Vagina (tissue), 2 donors: ENCODE data around the gene CTSD. TPM values are rescaled to one million over a fixed set of nuclear protein-coding genes. Genes with fewer than 3 reads are reported as not detected.
A peak's percentile ranks its signal among the peaks of the same experiment; 100 is the strongest.
"Not testable (repeated sequence)": the region's sequence is repeated elsewhere in the genome, so short reads cannot be mapped to it uniquely, and the experiment has no call there.

ENCODE experiments used
- DNase-seq, 2 donors: peaks; one replicate each; pipeline ENCODE4 v3.0.0-alpha.2; 2017; ENCODE audit errors: extremely low spot score in 2 of 2
- H3K27ac ChIP-seq: fragments of 200-600 bp; sonication (generic); one replicate; pipeline ENCODE4 v1.5.1; 2019
- H3K27me3 ChIP-seq: fragments of 200-600 bp; sonication (generic); one replicate; pipeline ENCODE4 v1.5.1; 2019
- H3K36me3 ChIP-seq, 2 donors: fragments of 200-600 bp; sonication (generic); one replicate each; pipeline ENCODE4 v1.5.1; 2017 to 2019
- H3K4me1 ChIP-seq: fragments of 200-600 bp; sonication (generic); one replicate; pipeline ENCODE4 v1.5.1; 2019
- H3K4me3 ChIP-seq, 2 donors: fragments of 200-600 bp; sonication (generic); 1 replicate in 1 of 2; 2 replicates in 1 of 2; pipeline ENCODE4 v1.5.1; 2016 to 2019
- H3K9me3 ChIP-seq: fragments of 200-600 bp; sonication (generic); one replicate; pipeline ENCODE4 v1.5.1; 2019
- POLR2A ChIP-seq, 2 donors: fragments of 450-650 bp; IDR thresholded peaks; one replicate each; pipeline ENCODE4 v1.6.1; 2017; ENCODE audit warnings: antibody characterized with exemption in 2 of 2, mild to moderate bottlenecking in 2 of 2, moderate library complexity in 2 of 2
- POLR2AphosphoS5 ChIP-seq, 2 donors: sonication (generic); formaldehyde crosslinking; IDR thresholded peaks; one replicate each; pipeline ENCODE4 v1.9.0; 2017; ENCODE audit warnings: antibody characterized with exemption in 2 of 2, mild to moderate bottlenecking in 2 of 2, low read depth in 1 of 2; ENCODE audit not compliant: insufficient read depth in 1 of 2
- intact Hi-C: fragments of 100-400 bp; cut with DNase I; formaldehyde crosslinking; loops from one replicate; pipeline ENCODE4 v1.15.1; 2023
- total RNA-seq: library from RNA; depleted of rRNA; stranded (reverse); fragments of >200 nt; gene quantifications from one replicate; pipeline ENCODE4 v1.2.3, GENCODE V29; 2016
- TF ChIP-seq, protein P1 (sequence below), 3 experiments: fragments of 450-650 bp in 2 of 3; fragments of 200-600 bp in 1 of 3; sonication (generic) in 1 of 3; IDR thresholded peaks; one replicate each; pipeline ENCODE4 v1.5.1; 2017 to 2019; ENCODE audit warnings: antibody characterized with exemption in 3 of 3, mild to moderate bottlenecking in 2 of 3, moderate library complexity in 2 of 3

Gene CTSD
- 508 TPM for total RNA-seq

DNA sequence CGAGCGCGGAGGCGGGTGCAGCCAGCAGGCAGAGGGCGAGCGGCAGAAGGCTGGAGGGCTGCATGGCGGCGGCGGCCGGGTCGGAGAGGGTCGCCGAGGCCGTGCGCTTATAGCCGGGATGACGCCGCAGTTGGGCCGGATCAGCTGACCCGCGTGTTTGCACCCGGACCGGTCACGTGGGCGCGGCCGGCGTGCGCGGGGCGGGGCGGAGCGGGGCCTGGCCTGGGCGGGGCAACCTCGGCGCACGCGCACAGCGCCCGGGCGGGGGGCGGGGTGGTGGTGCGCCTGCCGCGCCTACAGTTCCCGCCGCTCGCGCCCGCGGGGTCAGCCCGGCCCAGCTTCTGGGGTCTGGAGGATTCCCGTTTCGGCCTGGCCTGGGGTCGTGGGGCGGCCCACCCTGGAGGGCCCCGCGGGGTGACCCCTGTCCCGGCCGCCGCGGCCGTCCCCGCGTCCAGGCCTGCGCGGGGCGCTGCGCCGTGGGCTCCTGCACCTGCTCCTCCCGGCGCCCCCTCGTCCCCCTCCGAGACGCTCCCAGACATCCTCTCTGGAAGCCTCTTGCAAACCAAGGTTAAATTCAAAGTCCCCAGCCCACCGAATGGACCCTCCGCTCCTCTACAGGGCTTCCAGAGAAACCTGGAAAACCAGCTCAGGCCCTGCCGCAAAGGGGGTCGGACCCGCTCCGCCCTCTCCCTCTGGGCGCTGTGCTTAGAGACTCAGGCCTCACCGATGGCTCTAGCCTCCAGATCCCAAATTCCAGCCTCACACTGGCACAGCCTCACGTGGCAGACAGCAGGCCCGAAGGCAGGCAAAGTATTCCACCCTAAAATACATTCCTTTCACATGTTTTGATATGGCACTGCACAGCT, at the start of gene CTSD:
TSS of gene CTSD (minus strand) at position 132 of the 866 bp plus-strand sequence. CDS start at position 64, 68 bp downstream.
- no peak for DNase-seq
- Histone ChIP-seq H3K27me3 (no peaks in the 10 kb centered on the region), H3K9me3 (no peaks in the 10 kb centered on the region), H3K4me1 (peaks cover 62% of the 10 kb centered on the region), H3K27ac (peak within 1 kb of the TSS; percentile 95), H3K4me3 (peak within 1 kb of the TSS; percentile 86 to 95), H3K36me3 (peaks cover 0 to 25% of the 10 kb centered on the region in 2 donors)
- TF ChIP-seq POLR2A (IDR thresholded peaks at IDR 0.05) (peak in 1 of 2 donors; percentile 42), POLR2AphosphoS5 (IDR thresholded peaks at IDR 0.05; ENCODE audit: insufficient read depth in 1 of 2, low read depth in 1 of 2) (peak in 1 of 2 donors; percentile 39)
- TF ChIP-seq, protein P1, sequence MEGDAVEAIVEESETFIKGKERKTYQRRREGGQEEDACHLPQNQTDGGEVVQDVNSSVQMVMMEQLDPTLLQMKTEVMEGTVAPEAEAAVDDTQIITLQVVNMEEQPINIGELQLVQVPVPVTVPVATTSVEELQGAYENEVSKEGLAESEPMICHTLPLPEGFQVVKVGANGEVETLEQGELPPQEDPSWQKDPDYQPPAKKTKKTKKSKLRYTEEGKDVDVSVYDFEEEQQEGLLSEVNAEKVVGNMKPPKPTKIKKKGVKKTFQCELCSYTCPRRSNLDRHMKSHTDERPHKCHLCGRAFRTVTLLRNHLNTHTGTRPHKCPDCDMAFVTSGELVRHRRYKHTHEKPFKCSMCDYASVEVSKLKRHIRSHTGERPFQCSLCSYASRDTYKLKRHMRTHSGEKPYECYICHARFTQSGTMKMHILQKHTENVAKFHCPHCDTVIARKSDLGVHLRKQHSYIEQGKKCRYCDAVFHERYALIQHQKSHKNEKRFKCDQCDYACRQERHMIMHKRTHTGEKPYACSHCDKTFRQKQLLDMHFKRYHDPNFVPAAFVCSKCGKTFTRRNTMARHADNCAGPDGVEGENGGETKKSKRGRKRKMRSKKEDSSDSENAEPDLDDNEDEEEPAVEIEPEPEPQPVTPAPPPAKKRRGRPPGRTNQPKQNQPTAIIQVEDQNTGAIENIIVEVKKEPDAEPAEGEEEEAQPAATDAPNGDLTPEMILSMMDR (IDR thresholded peaks at IDR 0.05): no peak
- intact Hi-C loops: loop anchor here (5.0 kb wide), 1 partner anchor 497 kb away; no protein-coding TSS in a partner anchor

DNA sequence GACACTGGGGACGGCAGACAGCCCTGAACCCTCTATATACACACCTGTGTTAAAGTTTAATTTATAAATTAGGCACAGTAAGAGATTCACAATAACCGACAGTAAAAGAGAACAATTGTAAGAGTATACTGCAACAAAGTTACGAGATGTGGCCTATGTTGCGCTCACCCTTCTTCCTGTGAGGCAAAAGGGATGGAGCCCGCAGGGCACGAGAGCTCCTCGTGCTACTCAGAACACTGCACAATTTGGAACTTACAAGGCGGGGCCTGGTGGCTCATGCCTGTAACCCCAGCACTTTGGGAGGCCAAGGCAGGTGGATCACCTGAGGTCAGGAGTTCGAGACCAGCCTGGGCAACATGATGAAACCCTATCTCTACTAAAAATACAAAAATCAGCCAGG, 49.6 kb upstream of the CTSD start:
- H3K4me3 ChIP-seq, H3K36me3 ChIP-seq, H3K9me3 ChIP-seq, H3K4me1 ChIP-seq, H3K27me3 ChIP-seq, DNase-seq, H3K27ac ChIP-seq, intact Hi-C loops: not testable (repeated sequence)

DNA sequence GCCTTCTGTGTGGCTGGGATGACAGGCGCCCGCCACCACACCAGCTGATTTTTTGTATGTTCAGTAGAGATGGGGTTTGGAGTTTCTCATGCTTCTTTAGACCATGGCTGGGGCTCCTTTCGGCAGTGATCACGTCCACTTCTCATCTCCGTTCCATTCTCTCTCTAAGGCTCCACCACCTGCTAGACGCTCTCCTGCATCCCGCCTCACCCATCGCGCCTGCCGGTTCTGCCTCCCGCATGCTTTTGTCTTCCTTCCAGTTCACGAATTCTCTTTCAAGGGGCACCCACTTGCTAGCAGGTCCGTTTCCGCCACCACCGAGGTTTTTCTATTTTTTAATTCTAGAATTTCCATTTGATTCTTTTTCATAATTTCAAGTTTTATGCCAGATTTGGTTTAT, 49.1 kb upstream of the CTSD start:
- intact Hi-C loops: no loop called here

DNA sequence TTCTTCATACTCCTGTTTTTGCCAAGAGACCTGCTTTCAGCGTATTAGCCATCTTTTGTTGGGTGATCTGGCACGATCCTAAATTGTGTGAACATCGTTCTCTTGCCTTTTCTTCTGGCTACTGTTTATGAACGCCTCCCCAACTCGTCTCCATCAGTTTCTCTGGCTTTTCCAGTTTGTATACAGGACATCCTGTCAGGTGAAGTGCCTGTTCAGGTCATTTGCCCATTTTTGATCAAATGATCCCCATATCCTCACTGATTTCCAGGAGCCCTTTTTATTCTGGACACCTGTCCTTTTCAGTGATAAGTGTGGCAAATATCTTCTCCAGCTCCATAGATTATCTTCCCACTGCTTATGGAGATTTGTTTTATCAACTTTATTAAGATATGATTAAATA, 48.5 kb upstream of the CTSD start:
- Histone ChIP-seq H3K9me3 (no peaks in the 10 kb centered on the region), H3K36me3 (no peaks in the 10 kb centered on the region), H3K4me3 (no peak overlapping the region), H3K27ac (no peak overlapping the region), H3K27me3 (no peaks in the 10 kb centered on the region), H3K4me1 (no peaks in the 10 kb centered on the region)
- TF ChIP-seq POLR2A (IDR thresholded peaks at IDR 0.05): no peak
- no peak for TF ChIP-seq POLR2AphosphoS5 (IDR thresholded peaks at IDR 0.05; ENCODE audit: insufficient read depth in 1 of 2, low read depth in 1 of 2)
- TF ChIP-seq, protein P1 (IDR thresholded peaks at IDR 0.05): no peak
- DNase-seq: no peak
- intact Hi-C loops: no loop called here

More for the DNA sequence above, 49.1 kb upstream of the CTSD start:
- no peaks in the 10 kb centered on the region for H3K27me3 ChIP-seq
- H3K4me1 ChIP-seq: no peaks in the 10 kb centered on the region
- no peak overlapping the region for H3K4me3 ChIP-seq
- H3K27ac ChIP-seq: no peak overlapping the region
- no peak for DNase-seq
- no peaks in the 10 kb centered on the region for H3K9me3 ChIP-seq
- no peaks in the 10 kb centered on the region for H3K36me3 ChIP-seq
- TF ChIP-seq POLR2A (IDR thresholded peaks at IDR 0.05): no peak
- no peak for TF ChIP-seq POLR2AphosphoS5 (IDR thresholded peaks at IDR 0.05; ENCODE audit: insufficient read depth in 1 of 2, low read depth in 1 of 2)
- TF ChIP-seq, protein P1 (IDR thresholded peaks at IDR 0.05): no peak

DNA sequence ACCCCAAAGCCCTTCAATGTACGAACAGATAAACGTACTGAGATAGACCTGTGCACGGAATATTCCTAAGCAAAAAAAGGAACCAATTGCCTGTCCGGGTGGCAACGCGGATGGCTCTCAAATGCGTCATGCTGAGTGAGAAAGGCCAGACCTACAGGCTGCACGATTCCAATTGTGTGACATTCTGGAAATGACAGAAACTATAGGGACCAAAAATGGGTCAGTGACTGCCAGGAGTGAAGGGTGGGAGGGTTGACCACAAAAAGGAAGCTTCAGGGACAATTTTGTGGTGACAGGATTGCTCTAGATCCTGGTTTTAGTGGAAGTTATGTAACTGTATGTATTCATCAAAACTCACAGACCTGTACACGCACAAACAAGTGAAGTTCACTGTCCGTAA, 47.0 kb upstream of the CTSD start:
- no peak for DNase-seq
- Histone ChIP-seq H3K36me3 (no peaks in the 10 kb centered on the region), H3K4me1 (no peaks in the 10 kb centered on the region), H3K27ac (no peak overlapping the region), H3K9me3 (no peaks in the 10 kb centered on the region), H3K27me3 (no peaks in the 10 kb centered on the region), H3K4me3 (no peak overlapping the region)
- TF ChIP-seq POLR2AphosphoS5 (IDR thresholded peaks at IDR 0.05; ENCODE audit: insufficient read depth in 1 of 2, low read depth in 1 of 2) (no peak), POLR2A (IDR thresholded peaks at IDR 0.05) (no peak)
- TF ChIP-seq, protein P1 (IDR thresholded peaks at IDR 0.05): no peak
- intact Hi-C loops: no loop called here
